SU-DHL-6 (cell line): ENCODE data around the gene DDIAS.

Experiments used
- H2AFZ ChIP-seq: fragments of 200-600 bp; sonication (generic); 2 replicates; pipeline ENCODE4 v1.6.1; 2014; ENCODE audit warnings: low read depth, mild to moderate bottlenecking, moderate library complexity, mixed read lengths, antibody characterized with exemption, low read length; ENCODE audit not compliant: severe bottlenecking
- H3F3A ChIP-seq: fragments of 200-600 bp; shearing (Covaris generic); 2 replicates; pipeline ENCODE4 v1.6.0; 2016; ENCODE audit warnings: antibody characterized with exemption, mild to moderate bottlenecking; ENCODE audit not compliant: insufficient read depth
- H3K27ac ChIP-seq: fragments of 200-600 bp; sonication (generic); 2 replicates; pipeline ENCODE4 v1.5.1; 2016; ENCODE audit warnings: low read depth, mild to moderate bottlenecking, low read length, moderate library complexity, mixed read lengths
- H3K27me3 ChIP-seq: fragments of 200-600 bp; sonication (generic), shearing (Covaris generic); 2 replicates; pipeline ENCODE4 v1.6.0; 2014; ENCODE audit warnings: mild to moderate bottlenecking, low read length
- H3K36me3 ChIP-seq: fragments of 200-600 bp; sonication (generic); 2 replicates; pipeline ENCODE4 v1.6.1; 2014; ENCODE audit warnings: mild to moderate bottlenecking, low read length, mixed read lengths
- H3K4me2 ChIP-seq: fragments of 300-600, 200-600 bp; shearing (Covaris generic), sonication (generic); 2 replicates; pipeline ENCODE4 v1.6.0; 2014; ENCODE audit warnings: low read length, low read depth, mild to moderate bottlenecking; ENCODE audit not compliant: poor library complexity, severe bottlenecking
- H3K4me3 ChIP-seq: fragments of 200-600 bp; sonication (generic); 2 replicates; pipeline ENCODE4 v1.5.1; 2014; ENCODE audit warnings: antibody characterized with exemption, low read length, mild to moderate bottlenecking, mixed read lengths; ENCODE audit not compliant: insufficient read depth, poor library complexity, severe bottlenecking
- H3K79me2 ChIP-seq: fragments of 200-600 bp; sonication (generic); 2 replicates; pipeline ENCODE4 v1.6.1; 2014; ENCODE audit warnings: mild to moderate bottlenecking, low read length, moderate library complexity; ENCODE audit not compliant: insufficient read depth
- H3K9ac ChIP-seq: fragments of 200-600 bp; sonication (generic); 2 replicates; pipeline ENCODE4 v1.7.0; 2014; ENCODE audit warnings: mild to moderate bottlenecking, low read length
- H3K9me2 ChIP-seq: fragments of 200-600 bp; sonication (generic); replicated peaks from 2 replicates; pipeline ENCODE4 v1.6.1; 2014; ENCODE audit warnings: low read length; ENCODE audit not compliant: insufficient read depth
- H3K9me3 ChIP-seq: fragments of 200-600 bp; sonication (generic); 2 replicates; pipeline ENCODE4 v1.6.1; 2014; ENCODE audit warnings: low read length, mixed read lengths; ENCODE audit not compliant: insufficient read depth
- H4K20me1 ChIP-seq: fragments of 200-600 bp; sonication (generic); 2 replicates; pipeline ENCODE4 v1.6.1; 2014; ENCODE audit warnings: low read depth, mild to moderate bottlenecking, antibody characterized with exemption, low read length, moderate library complexity, mixed read lengths
- EZH2phosphoT487 ChIP-seq: fragments of 200-600 bp; sonication (generic), shearing (Covaris generic); conservative IDR thresholded peaks from 2 replicates; pipeline ENCODE4 v1.6.1; 2018; ENCODE audit warnings: mild to moderate bottlenecking, antibody characterized with exemption, low read length, moderate library complexity, mixed read lengths
- TF ChIP-seq, protein P1 (sequence below): fragments of 200-600 bp; sonication (generic); IDR thresholded peaks from one replicate; pipeline ENCODE4 v1.5.1; 2017; ENCODE audit warnings: antibody characterized with exemption, mild to moderate bottlenecking, low read length, moderate library complexity; ENCODE audit not compliant: insufficient read depth, poor library complexity, severe bottlenecking

Gene DDIAS

DNA sequence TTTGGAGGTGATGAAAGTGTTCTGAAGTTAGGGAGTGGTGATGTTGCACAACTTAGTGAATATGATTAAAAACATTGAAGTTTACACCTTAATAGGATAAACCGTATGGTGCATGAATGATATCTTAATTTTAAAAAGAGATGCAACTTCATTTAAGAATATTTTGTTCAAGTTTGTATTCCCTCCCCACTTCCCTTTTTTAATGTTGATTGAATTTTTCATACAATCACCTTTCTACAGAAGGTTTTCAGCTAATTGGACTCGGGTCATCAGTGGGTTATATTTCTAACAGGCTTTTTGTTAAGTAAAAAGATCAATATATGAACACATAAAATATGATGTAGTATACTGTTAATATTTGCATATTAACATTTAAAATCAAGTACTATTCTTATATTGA lies 72.6 kb downstream of the DDIAS start:
- H4K20me1 ChIP-seq: no peaks in the 10 kb centered on the region
- no peak overlapping the region for H2AFZ ChIP-seq
- no peak for TF ChIP-seq EZH2phosphoT487
- TF ChIP-seq, protein P1, sequence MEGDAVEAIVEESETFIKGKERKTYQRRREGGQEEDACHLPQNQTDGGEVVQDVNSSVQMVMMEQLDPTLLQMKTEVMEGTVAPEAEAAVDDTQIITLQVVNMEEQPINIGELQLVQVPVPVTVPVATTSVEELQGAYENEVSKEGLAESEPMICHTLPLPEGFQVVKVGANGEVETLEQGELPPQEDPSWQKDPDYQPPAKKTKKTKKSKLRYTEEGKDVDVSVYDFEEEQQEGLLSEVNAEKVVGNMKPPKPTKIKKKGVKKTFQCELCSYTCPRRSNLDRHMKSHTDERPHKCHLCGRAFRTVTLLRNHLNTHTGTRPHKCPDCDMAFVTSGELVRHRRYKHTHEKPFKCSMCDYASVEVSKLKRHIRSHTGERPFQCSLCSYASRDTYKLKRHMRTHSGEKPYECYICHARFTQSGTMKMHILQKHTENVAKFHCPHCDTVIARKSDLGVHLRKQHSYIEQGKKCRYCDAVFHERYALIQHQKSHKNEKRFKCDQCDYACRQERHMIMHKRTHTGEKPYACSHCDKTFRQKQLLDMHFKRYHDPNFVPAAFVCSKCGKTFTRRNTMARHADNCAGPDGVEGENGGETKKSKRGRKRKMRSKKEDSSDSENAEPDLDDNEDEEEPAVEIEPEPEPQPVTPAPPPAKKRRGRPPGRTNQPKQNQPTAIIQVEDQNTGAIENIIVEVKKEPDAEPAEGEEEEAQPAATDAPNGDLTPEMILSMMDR: no peak
- H3F3A ChIP-seq: peaks cover 44% of the 10 kb centered on the region
- no peak overlapping the region for H3K4me3 ChIP-seq
- H3K79me2 ChIP-seq: no peaks in the 10 kb centered on the region
- no peak overlapping the region for H3K4me2 ChIP-seq
- H3K27me3 ChIP-seq: no peaks in the 10 kb centered on the region
- no peak overlapping the region for H3K9ac ChIP-seq
- no peak overlapping the region for H3K27ac ChIP-seq
- H3K36me3 ChIP-seq: peaks cover 10% of the 10 kb centered on the region; the same call in 1 of the 2 replicates
- no peaks in the 10 kb centered on the region for H3K9me2 ChIP-seq
- no peaks in the 10 kb centered on the region for H3K9me3 ChIP-seq

DNA sequence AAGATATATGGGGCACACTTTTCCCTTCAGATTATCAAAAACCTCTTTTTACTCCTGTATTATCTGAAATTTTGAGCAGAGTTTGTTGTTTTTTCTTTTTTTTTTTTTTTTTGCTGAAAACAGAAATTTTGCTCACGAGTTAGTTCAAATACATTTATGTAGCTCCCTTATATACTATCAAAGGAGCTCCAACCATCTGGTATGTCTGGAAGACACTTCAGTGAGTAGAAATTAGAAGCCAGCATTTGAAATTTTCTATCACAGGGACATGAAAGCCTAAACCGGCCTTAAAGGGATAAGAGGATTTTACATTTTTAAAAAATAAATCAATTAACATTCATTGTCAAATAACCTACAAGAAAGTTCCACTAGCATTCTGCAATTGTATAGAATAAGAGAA lies 73.3 kb downstream of the DDIAS start:
- Histone ChIP-seq H2AFZ (no peak overlapping the region), H3K27ac (peak overlapping the region; percentile 10; the same call in 1 of the 2 replicates), H3K9ac (no peak overlapping the region), H3K79me2 (no peaks in the 10 kb centered on the region), H3K4me2 (no peak overlapping the region), H3K36me3 (peaks cover 13% of the 10 kb centered on the region; the same call in 1 of the 2 replicates), H3K9me2 (no peaks in the 10 kb centered on the region), H3K27me3 (no peaks in the 10 kb centered on the region), H3K4me3 (no peak overlapping the region), H4K20me1 (no peaks in the 10 kb centered on the region), H3F3A (peaks cover 44% of the 10 kb centered on the region), H3K9me3 (no peaks in the 10 kb centered on the region)
- no peak for TF ChIP-seq EZH2phosphoT487
- TF ChIP-seq, protein P1: no peak

DNA sequence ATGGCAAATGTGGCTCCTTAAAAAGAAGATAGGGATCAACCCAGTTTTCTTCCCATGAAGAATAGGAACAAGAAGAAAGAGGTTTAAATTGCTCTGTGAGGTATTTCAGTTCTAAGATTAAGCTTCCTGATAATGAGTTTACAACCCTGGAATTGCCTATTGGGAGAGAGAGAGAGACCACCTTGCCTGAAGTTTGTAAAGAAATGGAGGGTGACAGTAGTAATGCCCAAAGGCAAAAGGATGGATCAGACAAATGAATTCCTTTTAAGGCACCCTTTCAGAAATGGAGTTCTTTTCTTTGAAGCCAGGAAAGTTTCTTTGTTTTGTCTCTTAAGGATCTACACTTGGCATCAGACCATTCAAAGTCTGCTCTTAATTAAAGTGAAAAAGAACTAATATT lies 74.3 kb downstream of the DDIAS start:
- Histone ChIP-seq H3K9me3 (no peaks in the 10 kb centered on the region), H3K36me3 (peaks cover 17% of the 10 kb centered on the region; the same call in 1 of the 2 replicates), H3K4me2 (no peak overlapping the region), H3K27me3 (no peaks in the 10 kb centered on the region), H4K20me1 (no peaks in the 10 kb centered on the region), H3K9me2 (no peaks in the 10 kb centered on the region), H3K27ac (peak overlapping the region; percentile 10; the same call in 1 of the 2 replicates), H2AFZ (no peak overlapping the region), H3K79me2 (no peaks in the 10 kb centered on the region), H3K9ac (no peak overlapping the region), H3K4me3 (no peak overlapping the region), H3F3A (peaks cover 44% of the 10 kb centered on the region)
- no peak for TF ChIP-seq EZH2phosphoT487
- TF ChIP-seq, protein P1: no peak

DNA sequence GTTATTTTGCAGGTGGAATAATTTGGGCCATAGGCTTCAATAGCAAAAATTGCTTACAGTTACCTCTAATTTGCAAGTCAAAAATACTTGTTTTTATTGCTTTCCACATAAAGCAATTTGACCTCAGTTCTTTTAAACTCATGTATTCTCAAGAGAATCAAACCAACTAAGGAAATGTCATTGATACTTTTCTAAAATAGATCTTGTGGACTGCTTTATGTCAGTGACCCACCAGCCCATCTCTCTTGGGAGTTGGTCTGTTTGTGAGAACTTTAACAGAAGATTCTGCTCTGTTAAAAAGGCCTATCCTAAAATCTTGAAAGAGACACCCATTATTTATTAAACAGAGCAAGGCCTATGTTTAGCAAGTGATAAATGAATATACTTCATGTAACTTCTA lies 75.2 kb downstream of the DDIAS start:
- Histone ChIP-seq H3K27ac (0 out of 2 replicates have a peak overlapping the region, but pooled peaks have one; percentile 6), H4K20me1 (no peaks in the 10 kb centered on the region), H3K36me3 (peaks cover 26% of the 10 kb centered on the region; the same call in 1 of the 2 replicates), H3K79me2 (no peaks in the 10 kb centered on the region), H3K9me2 (no peaks in the 10 kb centered on the region), H3K9me3 (no peaks in the 10 kb centered on the region), H3K4me2 (no peak overlapping the region), H3K27me3 (no peaks in the 10 kb centered on the region), H3F3A (peaks cover 44% of the 10 kb centered on the region), H3K9ac (no peak overlapping the region), H3K4me3 (no peak overlapping the region), H2AFZ (no peak overlapping the region)
- TF ChIP-seq, protein P1: no peak
- TF ChIP-seq EZH2phosphoT487: no peak
